Hepatocyte (in vitro differentiated cells): ENCODE measurements around the gene GRIN2B.

ENCODE experiments used
- CTCF ChIP-seq: fragments of 200-600 bp; sonication (generic); IDR thresholded peaks from 2 replicates; pipeline ENCODE4 v1.5.1; 2016; ENCODE audit warnings: antibody characterized with exemption, mild to moderate bottlenecking; ENCODE audit not compliant: poor library complexity
- EZH2phosphoT487 ChIP-seq: fragments of 200-600 bp; sonication (generic); IDR thresholded peaks from one replicate; pipeline ENCODE4 v1.6.1; 2018; ENCODE audit warnings: antibody characterized with exemption, mild to moderate bottlenecking, low read depth, moderate library complexity; ENCODE audit not compliant: unreplicated experiment, severe bottlenecking

- TF ChIP-seq CTCF (no peak), EZH2phosphoT487 (no peak)
Measured at GRCh38 chr12:13935169-13935568, 46.2 kb downstream of the GRIN2B start.
